H7 (cell line): Measurements from ENCODE around the gene PUM2. TPM values are rescaled to one million over a fixed set of nuclear protein-coding genes. Genes with fewer than 3 reads are reported as not detected.

ENCODE experiments used
- DNase-seq: peaks from one replicate; pipeline ENCODE4 v3.0.0; 2012
- H3K27me3 ChIP-seq: 2 replicates; pipeline ENCODE4 v1.6.0; 2011; ENCODE audit warnings: mild to moderate bottlenecking, low read length; ENCODE audit not compliant: control insufficient read depth, insufficient read depth
- H3K36me3 ChIP-seq: replicated peaks from 2 replicates; pipeline ENCODE4 v1.5.1; 2011; ENCODE audit warnings: low read length; ENCODE audit not compliant: control insufficient read depth, insufficient read depth
- H3K4me3 ChIP-seq: 2 replicates; pipeline ENCODE4 v1.5.1; 2011; ENCODE audit warnings: low read depth, mild to moderate bottlenecking, control low read depth, low read length, moderate library complexity; ENCODE audit not compliant: insufficient read depth
- total RNA-seq: library from RNA; depleted of rRNA; stranded (reverse); fragments of >200 nt; shearing (Covaris generic); gene quantifications from 2 replicates; pipeline ENCODE4 v1.2.3, GENCODE V29; 2014

Gene PUM2
- total RNA-seq, 1 experiment from 2014 or later = 36.2 TPM

- H3K4me3 ChIP-seq = no peak overlapping the region
- no peaks in the 10 kb centered on the region for H3K27me3 ChIP-seq
- no peak for DNase-seq
- H3K36me3 ChIP-seq = no peaks in the 10 kb centered on the region
These were observed 7.2 kb upstream of the PUM2 start for GRCh38 chr2:20357638-20358389.

- DNase-seq = no peak
- Histone ChIP-seq H3K4me3 (no peak overlapping the region), H3K27me3 (no peaks in the 10 kb centered on the region), H3K36me3 (no peaks in the 10 kb centered on the region)
These were observed 5.4 kb upstream of the PUM2 start for GRCh38 chr2:20356042-20356441.

GRCh38 chr2:20355131-20355530 lies 4.5 kb upstream of the PUM2 start:
- H3K27me3 ChIP-seq = no peaks in the 10 kb centered on the region
- no peak for DNase-seq
- no peak overlapping the region for H3K4me3 ChIP-seq
- no peaks in the 10 kb centered on the region for H3K36me3 ChIP-seq

GRCh38 chr2:20353241-20353992 lies 2.8 kb upstream of the PUM2 start:
- no peaks in the 10 kb centered on the region for H3K27me3 ChIP-seq
- no peaks in the 10 kb centered on the region for H3K36me3 ChIP-seq
- no peak for DNase-seq
- no peak overlapping the region for H3K4me3 ChIP-seq

- Histone ChIP-seq H3K36me3 (no peaks in the 10 kb centered on the region), H3K4me3 (no peak overlapping the region)
- DNase-seq = no peak
These were observed 2.1 kb upstream of the PUM2 start for GRCh38 chr2:20352581-20353216.

GRCh38 chr2:20352230-20352578 lies 1.6 kb upstream of the PUM2 start:
- no peak for DNase-seq
- H3K27me3 ChIP-seq = no peaks in the 10 kb centered on the region
- H3K4me3 ChIP-seq = peak overlapping the region; percentile 8; the same call in 1 of the 2 replicates
- no peaks in the 10 kb centered on the region for H3K36me3 ChIP-seq

More at GRCh38 chr2:20352581-20353216, 2.1 kb upstream of the PUM2 start:
- no peaks in the 10 kb centered on the region for H3K27me3 ChIP-seq

GRCh38 chr2:20351555-20352229 lies 1.0 kb upstream of the PUM2 start:
- H3K27me3 ChIP-seq = no peaks in the 10 kb centered on the region
- H3K36me3 ChIP-seq = no peaks in the 10 kb centered on the region
- H3K4me3 ChIP-seq = peak overlapping the region; percentile 97
- DNase-seq = no peak

GRCh38 chr2:20350041-20350712 lies 467 bp downstream of the PUM2 start:
- Histone ChIP-seq H3K4me3 (peak overlapping the region; percentile 97), H3K36me3 (no peaks in the 10 kb centered on the region), H3K27me3 (no peaks in the 10 kb centered on the region)
- peak; percentile 91 for DNase-seq

- no peak for DNase-seq
- Histone ChIP-seq H3K4me3 (peak overlapping the region; percentile 97), H3K36me3 (no peaks in the 10 kb centered on the region), H3K27me3 (no peaks in the 10 kb centered on the region)
These were observed 1.1 kb downstream of the PUM2 start for GRCh38 chr2:20349513-20349921.

GRCh38 chr2:20348542-20348941 lies 2.1 kb downstream of the PUM2 start:
- no peak for DNase-seq
- Histone ChIP-seq H3K27me3 (no peaks in the 10 kb centered on the region), H3K4me3 (no peak overlapping the region), H3K36me3 (no peaks in the 10 kb centered on the region)

GRCh38 chr2:20346565-20347381 lies 3.9 kb downstream of the PUM2 start:
- no peak overlapping the region for H3K4me3 ChIP-seq

GRCh38 chr2:20343128-20343527 lies 7.5 kb downstream of the PUM2 start:
- H3K27me3 ChIP-seq = no peaks in the 10 kb centered on the region
- no peaks in the 10 kb centered on the region for H3K36me3 ChIP-seq
- no peak for DNase-seq
- H3K4me3 ChIP-seq = no peak overlapping the region

More at GRCh38 chr2:20346565-20347381, 3.9 kb downstream of the PUM2 start:
- Histone ChIP-seq H3K36me3 (no peaks in the 10 kb centered on the region), H3K27me3 (no peaks in the 10 kb centered on the region)
- DNase-seq = no peak

GRCh38 chr2:20339012-20339411 lies 11.6 kb downstream of the PUM2 start:
- no peak for DNase-seq
- Histone ChIP-seq H3K4me3 (no peak overlapping the region), H3K27me3 (no peaks in the 10 kb centered on the region), H3K36me3 (no peaks in the 10 kb centered on the region)
